Panc1 (cell line): ENCODE results near the gene MAEA. TPM values are rescaled to one million over a fixed set of nuclear protein-coding genes. Genes with fewer than 3 reads are reported as not detected.

Experiments used
- ATAC-seq: fragments of 200-7000 bp; cut with Tn5 transposase; 2 replicates; pipeline ENCODE4 v1.9.1; 2020; ENCODE audit warnings: mild to moderate bottlenecking, moderate library complexity
- BruUV-seq: library from RNA; stranded (reverse); fragments of 400-500 nt; replicated peaks from 2 replicates; lab custom pipeline; 2021; lab: Mats Ljungman, UMichigan
- CTCF ChIA-PET: fragments of 300-600 bp; sonication (Branson Sonifier 250); formaldehyde crosslinking; loops from one replicate; lab custom pipeline; 2022; ENCODE audit warnings: antibody characterized with exemption; lab: Charles Lee
- POLR2A ChIA-PET: fragments of 300-600 bp; sonication (Branson Sonifier 250); formaldehyde crosslinking; loops from one replicate; lab custom pipeline; 2022; ENCODE audit warnings: antibody characterized with exemption; lab: Charles Lee
- DNase-seq: peaks from one replicate; pipeline ENCODE4 v3.0.0-alpha.2; 2010; ENCODE audit warnings: low read depth, low spot score
- H3K27ac ChIP-seq: 2 replicates; pipeline ENCODE4 v1.5.1; 2011; ENCODE audit warnings: mild to moderate bottlenecking, low read length, inconsistent platforms
- H3K27me3 ChIP-seq: fragments of 200-500 bp; sonication (Bioruptor generic); 2 replicates; pipeline ENCODE4 v1.6.0; 2014; ENCODE audit warnings: low read length, inconsistent platforms; ENCODE audit not compliant: control insufficient read depth, insufficient read depth
- H3K36me3 ChIP-seq: fragments of 200-500 bp; sonication (Bioruptor generic); 2 replicates; pipeline ENCODE4 v1.5.1; 2014; ENCODE audit warnings: inconsistent platforms, mild to moderate bottlenecking, low read length, moderate library complexity; ENCODE audit not compliant: control insufficient read depth, insufficient read depth
- H3K4me1 ChIP-seq: 2 replicates; pipeline ENCODE4 v1.5.1; 2011; ENCODE audit warnings: inconsistent platforms, mild to moderate bottlenecking, low read length, moderate library complexity; ENCODE audit not compliant: control insufficient read depth, insufficient read depth
- H3K4me3 ChIP-seq, 2 experiments: 2 replicates each; pipeline ENCODE4 v1.5.1; 2011 to 2012; ENCODE audit warnings: low read depth in 2 of 2, low read length in 2 of 2, mild to moderate bottlenecking in 2 of 2, inconsistent platforms in 1 of 2, moderate library complexity in 1 of 2
- H3K9me3 ChIP-seq: fragments of 200-500 bp; sonication (Bioruptor generic); 2 replicates; pipeline ENCODE4 v1.5.1; 2014; ENCODE audit warnings: low read depth, mild to moderate bottlenecking, inconsistent platforms, low read length, moderate library complexity; ENCODE audit not compliant: control insufficient read depth, insufficient read depth
- CTCF ChIP-seq: fragments of 450-650 bp; IDR thresholded peaks from 2 replicates; pipeline ENCODE4 v1.5.1; 2017; ENCODE audit warnings: mild to moderate bottlenecking
- POLR2AphosphoS5 ChIP-seq: IDR thresholded peaks from 2 replicates; pipeline ENCODE4 v1.6.1; 2012; ENCODE audit warnings: mild to moderate bottlenecking, low read depth, low read length, moderate library complexity
- REST ChIP-seq, 2 experiments: IDR thresholded peaks; 2 replicates each; pipeline ENCODE4 v1.6.1; 2011 to 2012; ENCODE audit warnings: low read depth in 2 of 2, control low read depth in 1 of 2, low read length in 1 of 2, mild to moderate bottlenecking in 1 of 2, moderate library complexity in 1 of 2; ENCODE audit not compliant: insufficient read depth in 1 of 2
- SIN3A ChIP-seq: IDR thresholded peaks from 2 replicates; pipeline ENCODE4 v1.6.1; 2012; ENCODE audit warnings: low read depth, mild to moderate bottlenecking, low read length, moderate library complexity, borderline replicate concordance; ENCODE audit not compliant: insufficient read depth
- TCF7L2 ChIP-seq: IDR thresholded peaks from 2 replicates; pipeline ENCODE4 v1.6.1; 2011; ENCODE audit warnings: mild to moderate bottlenecking, low read depth, low read length, inconsistent platforms
- in situ Hi-C: cut with HindIII; loops from 2 replicates; pipeline ENCODE4 v1.10.0; 2016; ENCODE audit warnings: low sequenced_read_pairs, low pct_unique_long_range_greater_than_20kb
- intact Hi-C: fragments of 100-400 bp; cut with micrococcal nuclease; formaldehyde crosslinking; loops from one replicate; pipeline ENCODE4 v1.10.0; 2022; ENCODE audit not compliant: unreplicated experiment
- total RNA-seq: library from RNA; stranded (reverse); gene quantifications from one replicate; pipeline ENCODE4 v1.2.1, GENCODE V29; 2021; ENCODE audit not compliant: unreplicated experiment

MAEA gene
- total RNA-seq, 1 experiment from 2014 or later, result 62.3 TPM

GRCh38 chr4:1346781-1347409 is 57.2 kb downstream of the MAEA start, which contains the start of gene UVSSA:
Gene UVSSA, plus strand, starts transcription at chr4:1347208. Its CDS starts 884 bp downstream, at chr4:1348092.
- H3K9me3 ChIP-seq, result no peaks in the 10 kb centered on the region
- ChIA-PET POLR2A (no interaction called here), CTCF (interaction anchor here (0.6 kb wide), 1 partner anchor 186 kb away, joined by 5 read pairs; no protein-coding TSS in a partner anchor)
- DNase-seq, result peak; percentile 92
- H3K27ac ChIP-seq, result peak within 1 kb of the TSS; percentile 97
- intact Hi-C loops, result no loop called here
- in situ Hi-C loops, result no loop called here
- H3K4me3 ChIP-seq, result peak within 1 kb of the TSS; percentile 73 to 81
- no peaks in the 10 kb centered on the region for H3K36me3 ChIP-seq
- H3K27me3 ChIP-seq, result no peaks in the 10 kb centered on the region
- TF ChIP-seq POLR2AphosphoS5, result peak; percentile 45; the same call in 1 of the 2 replicates
- TF ChIP-seq CTCF, result no peak
- no peak for TF ChIP-seq TCF7L2
- TF ChIP-seq REST (IDR thresholded peaks at IDR 0.05; ENCODE audit: insufficient read depth in 1 of 2, low read depth in 2 of 2, low read length in 1 of 2), result 0 out of 4 replicates have a peak, but pooled peaks of 1 of the 2 experiments have one; percentile 44
- 0 out of 2 replicates have a peak, but pooled peaks have one; percentile 3 for TF ChIP-seq SIN3A
- BruUV-seq, result no TSS peak
- H3K4me1 ChIP-seq, result peaks cover 13% of the 10 kb centered on the region
- ATAC-seq, result peak; percentile 94

GRCh38 chr4:1347410-1347864 is 57.7 kb downstream of the MAEA start:
- ATAC-seq, result peak; percentile 49
- H3K4me1 ChIP-seq, result peaks cover 13% of the 10 kb centered on the region
- peak overlapping the region; percentile 97 for H3K27ac ChIP-seq
- no peaks in the 10 kb centered on the region for H3K9me3 ChIP-seq
- ChIA-PET CTCF (no interaction called here), POLR2A (no interaction called here)
- in situ Hi-C loops (no loop called here), intact Hi-C loops (no loop called here)
- DNase-seq, result no peak
- no peaks in the 10 kb centered on the region for H3K36me3 ChIP-seq
- no peak for TF ChIP-seq TCF7L2
- peak overlapping the region; percentile 73 to 81 for H3K4me3 ChIP-seq
- no peaks in the 10 kb centered on the region for H3K27me3 ChIP-seq
- no TSS peak for BruUV-seq

- in situ Hi-C loops (no loop called here), intact Hi-C loops (no loop called here)
- Histone ChIP-seq H3K4me3 (peak overlapping the region; percentile 73 to 81), H3K9me3 (no peaks in the 10 kb centered on the region), H3K36me3 (no peaks in the 10 kb centered on the region), H3K27ac (peak overlapping the region; percentile 97), H3K4me1 (peaks cover 12% of the 10 kb centered on the region), H3K27me3 (no peaks in the 10 kb centered on the region)
- ChIA-PET CTCF (no interaction called here), POLR2A (no interaction called here)
- BruUV-seq, result TSS peak; percentile 84
- ATAC-seq (no peak), DNase-seq (no peak)
- TF ChIP-seq POLR2AphosphoS5 (no peak), SIN3A (no peak), TCF7L2 (no peak), CTCF (no peak), REST (IDR thresholded peaks at IDR 0.05; ENCODE audit: insufficient read depth in 1 of 2, low read depth in 2 of 2, low read length in 1 of 2) (no peak)
These were observed 58.4 kb downstream of the MAEA start for GRCh38 chr4:1348014-1348513.
